GM18861 (cell line): Measurements from ENCODE around the gene FUZ.
A peak's percentile ranks its signal among the peaks of the same experiment; 100 is the strongest.

Source experiments
- ATAC-seq: cut with Tn5 transposase; IDR thresholded peaks from one replicate; pipeline ENCODE4 v1.9.1; 2021; ENCODE audit not compliant: unreplicated experiment

The FUZ gene

DNA sequence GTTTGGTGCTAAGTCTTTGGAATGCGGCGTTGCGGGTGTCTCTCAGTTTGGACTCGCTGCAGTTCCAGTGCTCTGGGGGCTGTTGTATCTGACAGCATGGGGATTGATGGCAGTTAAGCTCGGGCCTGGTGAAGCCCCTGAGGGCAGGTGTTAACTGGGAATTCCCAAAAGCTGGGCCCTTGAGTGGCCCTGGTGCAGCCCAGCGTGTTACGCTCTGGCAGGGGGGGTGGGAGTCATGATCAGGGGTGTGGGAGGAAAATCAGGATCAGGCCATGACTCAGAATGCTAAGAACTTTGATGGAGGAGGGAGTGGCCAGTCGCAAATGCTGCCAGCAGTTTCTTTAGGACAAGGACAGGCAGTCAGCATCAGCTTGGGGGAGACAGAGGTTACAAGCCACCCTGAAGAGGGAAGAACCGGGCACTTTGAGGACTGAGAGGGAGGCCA, 26.7 kb downstream of the FUZ start:
- no peak for ATAC-seq

DNA sequence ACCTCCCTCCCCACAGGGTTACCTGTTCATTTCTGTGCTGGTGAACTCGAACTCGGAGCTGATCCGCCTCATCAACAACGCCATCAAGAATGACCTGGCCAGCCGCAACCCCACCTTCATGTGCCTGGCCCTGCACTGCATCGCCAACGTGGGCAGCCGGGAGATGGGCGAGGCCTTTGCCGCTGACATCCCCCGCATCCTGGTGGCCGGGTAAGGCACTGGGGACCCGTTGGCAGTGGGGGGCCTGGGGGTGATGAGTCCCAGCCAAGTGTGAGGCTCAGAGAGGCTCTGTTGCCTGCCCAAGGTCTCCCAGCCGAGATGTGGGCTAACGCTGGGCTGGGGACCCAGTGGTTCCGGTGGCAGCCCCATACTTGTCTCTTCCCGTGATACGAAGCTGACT, 30.6 kb downstream of the FUZ start:
- no peak for ATAC-seq

DNA sequence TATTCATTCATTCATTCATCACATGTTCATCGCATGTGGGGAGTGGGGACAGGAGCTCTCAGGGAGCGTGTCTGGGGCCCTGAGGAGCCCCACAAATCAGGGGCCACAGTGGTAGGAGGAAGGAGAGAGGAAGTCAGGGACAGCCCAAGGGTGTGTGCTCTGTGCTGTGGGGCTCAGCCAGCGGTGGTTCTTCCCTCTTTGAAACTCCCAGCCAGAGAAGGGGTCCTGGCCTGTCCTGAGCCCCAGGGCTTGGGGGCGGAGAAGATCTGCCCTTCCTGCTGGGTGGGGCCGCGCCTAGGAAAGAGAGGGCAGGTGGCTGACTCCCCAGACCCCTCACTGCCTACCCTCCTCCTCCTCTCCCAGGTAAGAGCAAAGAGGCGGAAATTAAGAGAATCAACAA, 31.7 kb downstream of the FUZ start:
- no peak for ATAC-seq

DNA sequence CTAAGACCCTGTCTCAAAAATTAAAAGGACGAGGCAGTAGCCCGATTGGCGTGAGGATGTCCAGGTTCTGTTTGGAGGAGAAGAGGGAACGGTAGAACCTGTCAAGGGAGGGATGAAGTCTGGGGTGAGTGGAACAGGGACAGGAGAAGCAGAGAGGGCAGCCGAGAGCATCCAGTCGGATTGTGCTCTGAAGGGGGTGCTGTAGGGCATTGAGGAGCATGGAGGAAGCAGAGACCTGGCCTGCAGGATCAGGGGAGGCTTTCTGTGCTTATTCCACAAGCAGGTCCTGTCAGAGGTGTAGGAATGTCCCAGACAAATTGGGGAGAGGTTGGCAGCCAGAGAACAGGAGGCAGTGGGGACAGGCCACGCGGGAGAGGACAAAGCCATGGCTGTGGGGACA, 32.2 kb downstream of the FUZ start:
- ATAC-seq: no peak

DNA sequence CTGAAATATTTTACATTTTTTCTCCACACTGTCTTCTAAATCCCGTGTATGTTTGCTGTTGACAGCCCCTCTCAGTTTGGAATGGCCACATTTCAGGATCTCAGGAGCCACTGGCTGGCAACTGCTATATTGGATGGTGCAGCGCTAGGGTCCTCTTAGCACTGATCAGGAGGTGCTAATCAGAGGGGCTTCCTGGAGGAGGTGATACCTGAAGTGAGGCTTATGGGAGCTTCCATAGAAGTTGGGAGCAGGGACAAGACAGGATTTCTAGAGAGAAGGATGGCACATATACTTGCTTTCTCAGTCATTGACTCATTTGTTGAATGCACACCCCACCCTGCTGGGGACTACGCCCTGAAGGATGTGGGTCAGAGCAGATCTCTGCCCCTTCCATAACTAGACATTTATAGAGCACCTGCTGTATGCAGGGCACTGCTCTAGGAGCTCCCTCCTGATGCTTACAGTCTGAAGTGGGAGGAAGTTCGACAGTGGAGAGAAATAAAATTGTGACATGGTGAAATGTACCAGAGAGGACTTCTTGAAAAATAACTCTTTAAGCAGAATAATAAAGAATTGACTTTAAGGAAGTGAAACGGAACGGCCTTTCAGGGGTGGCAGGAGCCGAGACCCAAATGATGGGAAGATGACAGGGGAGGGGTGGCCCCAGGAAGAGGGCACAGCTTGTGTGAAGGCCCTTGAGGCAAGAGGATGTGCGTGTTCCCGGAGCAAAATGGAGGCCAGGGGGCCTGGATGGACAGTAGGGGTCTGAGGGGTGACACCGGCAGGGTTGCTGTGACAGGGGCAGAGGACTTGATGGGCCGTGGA, 33.1 kb downstream of the FUZ start:
- no peak for ATAC-seq

DNA sequence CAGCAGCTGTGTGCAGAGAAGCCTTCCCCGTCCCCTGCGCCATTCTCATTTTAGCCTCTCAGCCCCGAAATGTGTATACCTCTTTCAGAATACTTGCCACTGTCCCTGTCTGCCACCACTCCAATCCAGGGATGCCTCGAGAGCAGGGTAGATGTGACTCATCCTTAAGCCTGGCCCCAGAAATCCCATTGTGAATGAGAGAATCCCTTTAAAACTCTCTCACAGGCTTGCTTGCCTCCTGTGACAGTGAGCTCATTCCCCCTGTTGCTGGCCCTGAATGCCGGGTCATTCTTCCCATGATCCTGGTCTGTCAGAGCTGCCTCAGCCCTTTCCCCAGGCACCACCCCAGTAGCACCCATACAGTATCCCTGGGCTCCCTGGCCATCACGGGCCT, 36.7 kb downstream of the FUZ start:
- no peak for ATAC-seq

DNA sequence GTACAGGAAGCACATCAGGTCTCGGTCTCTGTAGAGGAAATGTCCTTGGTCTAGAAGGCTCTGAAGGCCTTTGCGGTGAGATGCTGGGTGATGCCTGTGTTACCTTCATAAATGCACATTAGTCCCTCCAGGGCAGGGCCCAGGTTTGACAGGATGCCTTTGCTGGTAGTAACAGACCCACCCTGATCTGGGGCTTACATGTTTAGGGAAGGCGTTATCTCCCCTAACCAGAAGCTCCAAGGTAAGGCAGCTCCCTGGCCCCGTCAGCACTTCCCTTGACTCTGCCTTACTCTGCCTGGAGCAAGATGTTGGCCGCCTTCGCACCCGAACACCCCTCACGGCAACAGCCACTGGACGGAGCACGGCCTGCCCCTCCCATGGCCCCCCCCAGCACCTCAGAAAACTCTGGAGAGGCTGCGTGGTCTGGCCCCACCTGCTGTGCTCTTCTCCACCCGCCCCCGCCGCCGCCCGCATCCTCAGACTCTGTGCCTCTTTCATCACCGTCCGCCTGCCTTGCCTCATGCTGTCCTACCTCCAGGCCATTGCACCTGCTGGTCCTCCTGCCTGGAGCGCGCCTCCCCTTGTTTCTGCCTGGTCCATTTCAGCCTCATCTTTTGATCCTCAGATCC, 37.2 kb downstream of the FUZ start:
- no peak for ATAC-seq

DNA sequence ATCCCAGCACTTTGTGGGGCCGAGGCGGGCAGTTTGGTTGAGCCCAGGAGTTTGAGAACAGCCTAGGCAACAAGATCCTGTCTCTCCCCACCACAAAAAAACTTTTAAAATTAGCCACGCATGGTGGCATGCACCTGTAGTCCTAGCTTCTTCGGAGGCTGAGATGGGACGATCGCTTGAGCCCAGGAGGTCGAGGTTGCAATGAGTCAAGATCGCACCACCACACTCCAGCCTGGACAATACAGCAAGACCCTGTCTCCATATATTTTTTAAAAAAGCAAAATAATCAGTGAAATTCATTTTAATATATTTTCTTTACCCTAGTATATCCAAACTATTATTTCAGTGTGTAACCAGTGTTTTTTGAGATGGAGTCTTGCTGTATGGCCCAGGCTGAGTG, 38.1 kb downstream of the FUZ start:
- ATAC-seq: no peak

DNA sequence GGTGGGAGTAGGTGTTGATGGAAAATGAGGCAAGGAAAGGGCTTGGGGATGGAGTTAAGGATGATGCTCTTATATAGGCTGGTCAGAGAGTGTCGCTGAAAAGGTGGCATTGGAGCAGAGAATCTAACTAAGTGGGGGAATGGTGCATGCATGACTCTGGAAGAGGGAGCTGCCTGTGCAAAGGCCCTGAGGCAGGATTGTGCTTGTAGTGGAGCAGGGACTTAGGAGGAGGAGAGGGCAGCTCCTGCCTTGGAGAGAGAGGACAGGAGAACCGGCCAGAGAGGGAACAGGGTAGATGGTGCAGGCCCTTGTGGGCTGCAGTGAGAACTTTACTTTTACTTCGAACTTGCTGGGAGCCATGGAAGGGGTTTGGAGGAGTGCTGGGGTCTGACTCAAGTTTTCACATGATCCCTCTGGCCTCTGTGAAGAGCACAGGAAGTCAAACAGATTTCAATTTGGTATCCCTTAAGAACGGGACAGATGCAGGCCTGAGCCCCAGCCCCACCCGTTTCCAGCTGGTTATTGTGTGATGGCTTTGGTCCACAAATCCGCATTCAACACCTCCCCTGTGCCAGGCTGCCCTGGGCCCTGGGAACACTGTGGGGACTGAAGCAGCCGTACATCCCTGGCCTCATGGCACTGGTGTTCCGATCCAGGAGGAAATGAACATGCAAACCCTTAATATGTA, 39.3 kb downstream of the FUZ start:
- no peak for ATAC-seq

DNA sequence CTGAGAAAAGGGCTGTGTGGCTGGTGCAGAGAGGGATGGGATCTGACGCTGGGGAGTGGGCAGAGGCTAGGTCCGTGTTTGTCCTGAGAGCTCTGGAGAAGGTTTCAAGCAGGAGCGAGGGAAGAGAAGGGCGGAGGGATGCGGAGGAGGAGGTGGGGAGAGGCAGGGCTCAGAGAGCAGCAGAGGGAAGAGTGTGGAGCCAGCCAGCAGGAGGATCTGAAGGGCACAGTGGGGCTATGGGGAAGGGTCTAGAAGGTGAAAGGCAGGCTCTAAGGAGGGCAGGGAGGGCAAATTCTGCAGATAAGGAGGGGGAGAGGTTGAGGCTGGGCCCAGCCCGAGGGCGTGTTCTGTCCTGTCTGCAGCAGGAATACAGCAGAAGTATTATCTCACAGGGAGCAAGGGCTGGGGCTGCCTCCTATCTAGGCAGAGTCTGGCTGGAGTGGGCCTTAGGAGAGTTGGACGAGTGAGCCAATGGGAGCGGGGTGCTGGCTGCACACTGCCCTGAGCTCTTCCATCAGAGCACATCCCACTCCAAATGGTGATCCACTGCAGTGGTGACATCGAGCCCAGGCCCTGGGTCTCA, 40.2 kb downstream of the FUZ start:
- ATAC-seq: no peak

DNA sequence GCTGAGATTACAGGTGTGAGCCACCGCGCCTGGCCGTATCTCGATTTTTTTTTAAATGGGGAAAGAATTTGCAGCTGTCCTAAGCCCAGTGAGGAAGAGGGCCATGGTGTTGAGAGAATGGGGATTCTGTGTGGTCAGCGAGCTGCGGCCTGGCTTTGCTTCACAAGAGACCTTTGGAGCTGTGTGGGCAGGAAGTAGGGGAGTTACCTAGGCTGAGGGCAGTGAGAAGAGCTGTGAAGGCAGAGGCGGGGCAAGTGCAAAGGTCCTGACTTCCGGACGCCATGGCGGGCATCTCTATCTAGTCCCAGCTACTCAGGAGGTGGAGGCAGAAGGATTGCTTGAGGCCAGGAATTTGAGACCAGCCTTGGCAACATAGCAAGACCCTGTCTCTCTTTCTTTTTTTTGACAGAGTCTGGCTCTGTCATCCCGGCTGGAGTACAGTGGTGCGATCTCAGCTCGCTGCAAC, 41.4 kb downstream of the FUZ start:
- no peak for ATAC-seq

DNA sequence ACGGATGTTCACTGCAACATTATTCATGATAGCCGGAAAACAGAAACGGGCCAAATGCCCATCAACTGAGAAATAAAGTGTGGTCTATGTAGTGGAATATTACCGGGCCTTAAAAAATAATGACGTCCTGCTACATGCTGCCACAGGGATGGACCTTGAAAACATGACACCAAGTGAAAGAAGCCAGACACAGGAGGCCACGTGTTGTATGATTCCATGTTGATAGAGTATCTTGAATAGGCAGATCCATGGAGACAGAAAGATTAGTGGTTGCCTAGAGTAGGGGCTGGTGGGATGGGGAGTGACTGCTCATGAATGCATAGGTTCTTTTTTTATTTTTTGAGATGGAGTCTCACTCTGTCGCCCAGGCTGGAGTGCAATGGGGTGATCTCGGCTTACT, 42.6 kb downstream of the FUZ start:
- no peak for ATAC-seq

DNA sequence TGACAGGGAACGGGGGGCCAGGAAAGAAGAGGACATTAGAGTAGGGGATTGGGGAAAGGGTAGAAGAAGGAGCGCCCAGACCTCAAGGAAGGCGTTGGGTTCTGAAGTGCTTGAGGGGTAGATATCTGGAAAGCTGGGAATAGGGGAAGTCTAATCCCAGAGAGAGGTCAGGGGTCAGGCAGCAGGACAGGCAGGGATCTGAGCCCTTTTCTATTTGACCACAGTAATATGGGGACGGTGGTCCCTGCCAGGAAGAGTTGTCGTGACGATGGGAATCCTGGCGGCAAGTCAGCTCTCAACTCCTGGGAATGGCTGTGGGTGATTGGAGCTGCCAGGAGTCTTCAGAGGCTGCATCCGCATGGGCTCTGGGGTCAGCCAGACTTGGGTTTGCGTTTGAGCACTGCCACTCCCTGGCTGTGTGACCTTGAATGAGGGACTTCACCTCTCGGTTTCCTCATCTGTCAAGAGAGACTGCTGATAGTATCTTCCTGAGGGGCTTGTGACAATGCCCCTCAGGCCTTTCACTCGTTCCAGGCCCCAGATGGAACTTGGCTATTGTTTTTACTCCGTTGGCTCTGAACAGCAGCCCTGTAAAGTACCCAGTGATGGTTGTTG, 45.0 kb downstream of the FUZ start:
- no peak for ATAC-seq

DNA sequence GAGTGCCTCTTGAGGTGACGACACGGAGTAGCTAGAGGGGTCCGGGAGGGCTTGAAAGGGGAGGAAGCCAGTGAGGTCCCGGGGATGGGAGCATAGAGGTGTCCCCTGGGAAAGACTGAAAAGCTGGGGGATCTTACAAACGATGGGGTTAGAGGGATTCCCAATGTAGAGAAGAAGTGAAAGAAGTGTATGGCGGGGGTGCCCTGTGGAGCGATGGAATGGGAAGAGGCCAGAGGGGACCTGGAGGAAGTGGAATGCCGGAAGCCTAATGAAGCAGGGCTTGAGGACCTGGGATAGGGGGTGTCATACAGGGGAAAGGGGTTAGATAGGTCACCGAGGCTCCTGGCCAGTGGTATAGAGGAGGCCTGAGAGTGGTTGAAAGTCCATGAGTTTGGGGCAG, 45.7 kb downstream of the FUZ start:
- no peak for ATAC-seq

DNA sequence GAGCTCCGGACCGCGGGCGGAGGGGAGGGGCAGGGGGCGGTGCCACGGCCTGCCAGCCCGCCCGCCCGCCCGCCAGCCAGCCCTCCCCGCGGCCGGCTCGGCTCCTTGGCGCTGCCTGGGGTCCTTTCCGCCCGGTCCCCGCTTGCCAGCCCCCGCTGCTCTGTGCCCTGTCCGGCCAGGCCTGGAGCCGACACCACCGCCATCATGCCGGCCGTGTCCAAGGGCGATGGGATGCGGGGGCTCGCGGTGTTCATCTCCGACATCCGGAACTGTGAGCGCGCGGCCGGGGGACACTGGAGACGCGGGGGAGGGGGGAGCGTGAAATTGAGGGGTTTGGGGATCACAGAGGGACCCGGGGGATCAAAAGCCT, 46.2 kb downstream of the FUZ start, which contains the start of gene AP2A1:
Gene AP2A1 (plus strand): TSS at position 72 of the 370 bp plus-strand sequence. CDS start 133 bp downstream, at position 205.
- no peak for ATAC-seq

DNA sequence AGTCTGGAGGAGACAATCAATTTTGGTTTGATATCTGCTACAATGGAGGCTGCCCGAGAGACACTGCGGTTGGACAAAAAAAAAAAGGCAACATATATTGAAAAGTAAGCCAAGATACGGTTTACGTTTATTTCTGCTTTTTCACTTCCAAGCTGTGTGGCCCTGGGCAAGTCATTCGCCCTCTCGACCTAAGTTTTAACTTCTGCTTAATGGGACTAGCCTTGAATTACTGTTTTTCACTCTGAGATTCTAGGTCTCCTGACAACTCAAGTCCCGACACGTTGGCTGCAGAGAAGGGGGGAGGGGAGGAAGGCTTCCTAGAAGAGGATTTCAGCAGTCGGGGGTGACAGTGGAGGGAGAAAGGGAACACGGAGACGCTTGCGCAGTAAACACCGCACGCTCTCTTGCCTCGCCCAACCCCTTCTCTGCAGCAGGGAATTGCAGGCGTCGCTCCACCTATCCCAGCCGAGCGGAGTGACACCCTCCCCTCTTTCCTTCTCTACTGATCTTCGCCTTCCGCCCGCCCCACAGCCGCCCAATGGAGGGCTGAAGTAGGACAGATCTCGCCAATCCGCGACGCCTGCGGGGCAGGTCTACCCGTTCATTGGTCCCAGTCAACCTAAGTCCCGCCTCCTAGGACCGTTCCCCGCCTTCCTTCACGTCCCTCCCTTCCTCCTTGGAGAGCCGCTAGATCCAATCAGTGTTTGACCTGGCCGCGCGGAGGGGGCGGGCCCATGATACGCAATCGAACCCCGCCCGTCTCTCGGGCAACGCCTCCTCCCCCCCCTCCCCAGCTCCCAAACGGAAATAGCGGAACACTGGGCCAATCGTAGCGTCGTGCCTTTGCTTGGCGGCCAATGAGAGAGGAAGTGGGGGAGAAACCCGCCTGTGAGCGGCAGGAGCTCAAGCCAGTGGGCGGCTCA, 46.8 kb downstream of the FUZ start:
- ATAC-seq: peak; percentile 85

DNA sequence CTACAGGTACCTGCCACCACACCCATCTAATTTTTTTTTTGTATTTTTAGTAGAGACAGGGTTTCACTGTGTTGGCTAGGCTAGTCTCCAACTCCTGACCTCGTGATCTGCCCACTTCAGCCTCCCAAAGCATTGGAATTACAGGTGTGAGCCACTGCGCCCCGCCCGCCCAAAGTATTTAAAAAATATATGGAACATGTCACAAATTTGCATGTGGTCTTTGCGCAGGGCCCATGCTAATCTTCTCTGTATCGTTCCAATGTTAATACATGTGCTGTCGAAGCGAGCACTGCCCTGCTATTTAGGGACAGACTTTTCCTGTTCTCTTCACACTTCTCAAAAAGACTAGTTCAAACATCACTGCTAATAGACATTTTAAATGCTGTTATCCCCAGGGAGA, 48.8 kb downstream of the FUZ start:
- ATAC-seq: no peak

DNA sequence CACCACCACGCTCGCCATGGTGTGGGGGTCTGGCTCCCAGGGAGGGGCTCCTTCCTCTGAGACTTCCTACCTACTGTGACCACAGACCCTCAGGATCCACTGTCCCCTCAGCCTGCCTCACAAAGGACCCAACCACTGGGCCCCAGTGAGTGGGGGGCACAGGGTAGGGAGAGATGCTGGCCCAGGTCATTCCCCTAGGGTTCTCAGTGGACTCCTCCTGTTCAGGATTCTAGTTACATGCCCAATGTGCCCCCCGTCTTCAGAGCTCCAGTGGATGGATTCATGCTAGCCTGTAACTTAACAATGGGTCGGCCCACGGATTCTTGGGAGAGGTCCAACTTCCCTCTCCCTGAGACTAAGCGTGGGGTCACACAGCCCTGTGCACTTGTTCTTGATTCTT, 49.9 kb downstream of the FUZ start, which contains the start of gene TSKS:
Gene TSKS (minus strand): TSS at position 77 of the 400 bp plus-strand sequence. CDS start 59 bp downstream, at position 18.
- no peak for ATAC-seq

DNA sequence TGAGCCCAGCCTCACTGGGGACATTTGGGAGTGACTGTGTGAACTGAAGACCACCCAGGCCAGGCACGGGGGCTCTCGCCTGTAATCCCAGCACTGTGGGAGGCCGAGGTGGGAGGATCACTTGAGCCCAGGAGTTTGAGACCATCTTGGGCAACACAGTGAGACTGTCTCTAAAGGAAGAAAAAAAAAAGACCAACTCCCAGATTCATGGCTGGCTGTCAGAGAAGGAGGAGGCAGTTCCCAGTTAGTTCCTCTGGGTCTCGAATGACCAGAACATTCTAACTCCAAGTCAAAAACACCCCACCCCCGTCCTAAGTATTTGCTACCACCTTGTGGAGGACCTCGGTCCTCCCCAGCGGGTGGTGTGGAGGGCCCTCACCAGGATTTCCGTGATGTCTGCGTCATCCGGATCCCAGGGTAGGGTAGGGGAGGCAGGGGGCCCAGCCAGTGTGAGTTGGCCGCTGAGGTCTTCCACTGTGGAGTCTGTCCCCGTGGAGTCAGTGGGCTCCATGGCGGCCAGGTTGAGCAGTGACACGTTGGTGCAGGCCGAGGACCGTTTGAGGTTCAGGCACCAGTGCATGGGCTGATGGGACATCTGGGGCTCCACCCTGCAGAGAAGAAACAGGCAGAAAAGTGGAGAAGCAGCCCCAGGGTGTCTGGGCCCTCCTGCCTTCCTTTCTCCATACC, 51.3 kb downstream of the FUZ start:
- no peak for ATAC-seq
